Stimulated activated CD4-positive, alpha-beta T cell treated with anti-CD3 and anti-CD28 coated beads, Interleukin-4, amount 100 ng/mL, for 48 hours (primary cell): ENCODE results near the gene SKAP2.

Experiments
- DNase-seq, 2 donors: peaks; one replicate each; pipeline ENCODE4 v3.0.0-alpha.2; 2020; ENCODE audit warnings: low read depth in 2 of 2

The SKAP2 gene

GRCh38 chr7:26664735-26665416 is 199.5 kb downstream of the SKAP2 start:
- no peak for DNase-seq

GRCh38 chr7:26664274-26664673 is 200.1 kb downstream of the SKAP2 start:
- DNase-seq = no peak

GRCh38 chr7:26663874-26664273 is 200.5 kb downstream of the SKAP2 start:
- no peak for DNase-seq

- DNase-seq = no peak
These were observed 201.7 kb downstream of the SKAP2 start for GRCh38 chr7:26662646-26663045.

GRCh38 chr7:26659121-26659520 is 205.3 kb downstream of the SKAP2 start:
- DNase-seq = no peak

GRCh38 chr7:26658389-26659084 is 205.9 kb downstream of the SKAP2 start:
- DNase-seq = no peak

- no peak for DNase-seq
These were observed 206.6 kb downstream of the SKAP2 start for GRCh38 chr7:26657686-26658388.

GRCh38 chr7:26657206-26657641 is 207.2 kb downstream of the SKAP2 start:
- DNase-seq = no peak

GRCh38 chr7:26656735-26657134 is 207.7 kb downstream of the SKAP2 start:
- DNase-seq = no peak

GRCh38 chr7:26655781-26656180 is 208.6 kb downstream of the SKAP2 start:
- no peak for DNase-seq

- DNase-seq = no peak
These were observed 210.7 kb downstream of the SKAP2 start for GRCh38 chr7:26653430-26654399.

- no peak for DNase-seq
These were observed 211.8 kb downstream of the SKAP2 start for GRCh38 chr7:26652401-26653100.

GRCh38 chr7:26650103-26650502 is 214.3 kb downstream of the SKAP2 start:
- no peak for DNase-seq

GRCh38 chr7:26649388-26649787 is 215.0 kb downstream of the SKAP2 start:
- no peak for DNase-seq

- DNase-seq = no peak
These were observed 215.8 kb downstream of the SKAP2 start for GRCh38 chr7:26648554-26648953.

- no peak for DNase-seq
These were observed 217.9 kb downstream of the SKAP2 start for GRCh38 chr7:26646336-26647048.

GRCh38 chr7:26645121-26645520 is 219.3 kb downstream of the SKAP2 start:
- DNase-seq = no peak

- no peak for DNase-seq
These were observed 222.0 kb downstream of the SKAP2 start for GRCh38 chr7:26642416-26642815.

GRCh38 chr7:26639695-26640094 is 224.7 kb downstream of the SKAP2 start:
- DNase-seq = no peak

GRCh38 chr7:26639111-26639510 is 225.3 kb downstream of the SKAP2 start:
- no peak for DNase-seq
